ENCODE data around the gene ITGAD.

The ITGAD gene

DNA sequence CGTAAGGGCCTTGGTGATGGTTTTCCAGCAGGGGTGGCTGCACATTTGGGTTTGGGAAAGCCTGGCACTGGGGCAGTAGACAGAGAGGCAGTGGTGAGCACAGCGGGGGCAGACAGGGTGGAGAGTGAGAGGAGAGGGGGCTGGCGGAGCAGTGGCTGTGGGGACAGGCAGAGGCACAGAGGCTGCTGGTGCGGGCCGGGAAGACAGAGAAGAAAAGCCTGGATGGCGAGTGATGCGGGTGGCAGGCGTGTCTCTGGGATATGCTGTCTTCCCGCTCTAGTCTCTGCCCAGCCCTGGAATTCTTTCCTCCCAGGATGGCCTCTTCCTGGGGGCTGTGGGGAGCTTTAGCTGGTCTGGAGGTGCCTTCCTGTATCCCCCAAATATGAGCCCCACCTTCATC lies 16.9 kb downstream of the ITGAD start:
- no peaks in the 10 kb centered on the region; the same call in 1 of the 2 replicates for H3K27me3 ChIP-seq (replicated peaks; ENCODE audit: control insufficient read depth, insufficient read depth, low read length)
- TF ChIP-seq CTCF (IDR thresholded peaks at IDR 0.05; ENCODE audit: insufficient read depth, low read length, poor library complexity, severe bottlenecking), result no peak
- no peak for DNase-seq (ENCODE audit: extremely low read depth, insufficient read length)
- H3K36me3 ChIP-seq (ENCODE audit: control insufficient read depth, insufficient read depth, low read length), result no peaks in the 10 kb centered on the region
- H3K4me3 ChIP-seq (replicated peaks; ENCODE audit: low read depth, low read length), result no peak overlapping the region

DNA sequence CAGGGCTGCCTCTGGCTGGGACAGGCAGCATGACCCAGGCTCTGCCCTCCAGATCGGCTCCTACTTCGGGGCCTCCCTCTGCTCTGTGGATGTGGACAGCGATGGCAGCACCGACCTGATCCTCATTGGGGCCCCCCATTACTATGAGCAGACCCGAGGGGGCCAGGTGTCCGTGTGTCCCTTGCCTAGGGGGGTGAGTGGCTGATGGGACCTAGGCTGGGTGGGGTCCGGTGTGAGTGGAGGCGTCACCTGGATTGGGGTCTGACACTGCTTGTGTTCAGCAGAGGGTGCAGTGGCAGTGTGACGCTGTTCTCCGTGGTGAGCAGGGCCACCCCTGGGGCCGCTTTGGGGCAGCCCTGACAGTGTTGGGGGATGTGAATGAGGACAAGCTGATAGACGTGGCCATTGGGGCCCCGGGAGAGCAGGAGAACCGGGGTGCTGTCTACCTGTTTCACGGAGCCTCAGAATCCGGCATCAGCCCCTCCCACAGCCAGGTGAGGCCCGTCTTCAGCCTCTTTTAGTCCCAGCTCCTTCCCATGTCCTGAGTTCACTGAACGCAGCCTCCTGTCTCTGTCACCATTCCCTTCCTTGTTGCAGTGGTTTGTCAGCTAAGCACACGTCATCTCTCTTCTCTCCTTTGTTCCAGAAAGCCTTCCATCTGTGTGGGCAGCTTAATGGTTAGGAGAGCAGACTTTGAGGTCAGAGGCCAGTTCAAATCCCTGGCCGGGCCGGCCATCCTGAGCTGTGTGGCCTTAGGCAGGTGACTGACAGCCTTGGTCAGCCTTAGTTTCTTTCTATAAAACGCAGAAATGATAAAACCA lies 18.1 kb downstream of the ITGAD start:
- Histone ChIP-seq H3K27me3 (replicated peaks; ENCODE audit: control insufficient read depth, insufficient read depth, low read length) (no peaks in the 10 kb centered on the region; the same call in 1 of the 2 replicates), H3K36me3 (ENCODE audit: control insufficient read depth, insufficient read depth, low read length) (no peaks in the 10 kb centered on the region), H3K4me3 (replicated peaks; ENCODE audit: low read depth, low read length) (no peak overlapping the region)
- DNase-seq (ENCODE audit: extremely low read depth, insufficient read length), result no peak
- no peak for TF ChIP-seq CTCF (IDR thresholded peaks at IDR 0.05; ENCODE audit: insufficient read depth, low read length, poor library complexity, severe bottlenecking)

DNA sequence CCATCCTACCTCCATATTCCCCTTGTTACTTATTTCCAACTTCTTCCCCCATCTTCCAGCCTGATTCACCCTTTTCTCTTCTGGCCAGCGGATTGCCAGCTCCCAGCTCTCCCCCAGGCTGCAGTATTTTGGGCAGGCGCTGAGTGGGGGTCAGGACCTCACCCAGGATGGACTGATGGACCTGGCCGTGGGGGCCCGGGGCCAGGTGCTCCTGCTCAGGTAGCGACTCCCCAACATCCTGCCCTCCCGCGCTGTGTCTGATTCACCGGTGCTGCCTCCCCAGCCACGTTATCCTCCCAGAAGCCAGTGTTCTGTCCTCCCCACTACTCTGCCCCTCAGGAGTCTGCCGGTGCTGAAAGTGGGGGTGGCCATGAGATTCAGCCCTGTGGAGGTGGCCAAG lies 19.6 kb downstream of the ITGAD start:
- Histone ChIP-seq H3K36me3 (ENCODE audit: control insufficient read depth, insufficient read depth, low read length) (no peaks in the 10 kb centered on the region), H3K27me3 (replicated peaks; ENCODE audit: control insufficient read depth, insufficient read depth, low read length) (no peaks in the 10 kb centered on the region; the same call in 1 of the 2 replicates), H3K4me3 (replicated peaks; ENCODE audit: low read depth, low read length) (no peak overlapping the region)
- no peak for TF ChIP-seq CTCF (IDR thresholded peaks at IDR 0.05; ENCODE audit: insufficient read depth, low read length, poor library complexity, severe bottlenecking)
- DNase-seq (ENCODE audit: extremely low read depth, insufficient read length), result no peak

DNA sequence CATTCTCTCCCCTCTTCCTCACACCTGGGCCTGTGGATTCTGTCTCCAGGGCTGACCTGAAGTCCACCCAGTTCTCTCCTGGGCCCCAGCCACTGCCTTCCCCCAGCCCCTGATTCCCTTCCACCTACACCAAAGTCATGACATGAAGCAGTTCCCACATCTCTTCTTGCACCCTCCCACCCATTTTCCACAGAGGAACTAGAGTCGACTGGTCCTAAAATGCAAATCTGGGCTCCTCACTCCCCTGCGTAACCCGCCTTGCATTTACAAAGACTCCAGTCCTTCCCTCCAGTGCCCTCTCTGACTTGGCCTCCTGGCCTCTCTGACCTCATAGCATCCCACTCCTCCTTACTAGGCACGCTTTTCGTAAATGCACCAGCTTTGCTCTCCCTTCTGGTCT lies 20.2 kb downstream of the ITGAD start:
- TF ChIP-seq CTCF (IDR thresholded peaks at IDR 0.05; ENCODE audit: insufficient read depth, low read length, poor library complexity, severe bottlenecking), result no peak
- DNase-seq (ENCODE audit: extremely low read depth, insufficient read length), result no peak
- H3K27me3 ChIP-seq (replicated peaks; ENCODE audit: control insufficient read depth, insufficient read depth, low read length), result no peaks in the 10 kb centered on the region; the same call in 1 of the 2 replicates
- H3K4me3 ChIP-seq (replicated peaks; ENCODE audit: low read depth, low read length), result no peak overlapping the region
- H3K36me3 ChIP-seq (ENCODE audit: control insufficient read depth, insufficient read depth, low read length), result no peaks in the 10 kb centered on the region

DNA sequence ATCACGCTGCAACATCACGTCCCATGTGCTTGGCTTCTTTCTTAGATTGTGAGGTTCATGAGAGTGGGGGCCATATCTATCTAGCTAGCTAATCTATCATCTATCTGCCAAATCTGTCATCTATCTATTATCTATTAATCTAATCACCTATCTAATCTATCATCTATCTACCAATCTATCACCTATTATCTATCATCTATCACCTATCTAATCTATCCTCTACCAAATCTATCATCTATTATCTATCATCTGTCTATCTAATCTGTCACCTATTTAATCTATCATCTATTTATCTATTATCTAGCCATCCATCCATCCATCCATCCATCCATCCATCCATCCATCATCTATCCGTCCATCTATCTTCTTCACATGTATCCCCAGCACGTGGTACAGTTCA lies 20.8 kb downstream of the ITGAD start:
- no peak overlapping the region for H3K4me3 ChIP-seq (replicated peaks; ENCODE audit: low read depth, low read length)
- TF ChIP-seq CTCF (IDR thresholded peaks at IDR 0.05; ENCODE audit: insufficient read depth, low read length, poor library complexity, severe bottlenecking), result no peak
- H3K27me3 ChIP-seq (replicated peaks; ENCODE audit: control insufficient read depth, insufficient read depth, low read length), result no peaks in the 10 kb centered on the region; the same call in 1 of the 2 replicates
- no peaks in the 10 kb centered on the region for H3K36me3 ChIP-seq (ENCODE audit: control insufficient read depth, insufficient read depth, low read length)
- DNase-seq (ENCODE audit: extremely low read depth, insufficient read length), result no peak

Measured in GM06990 (cell line).